NK-92 (cell line): Measurements from ENCODE around the gene TRNT1.
A peak's percentile ranks its signal among the peaks of the same experiment; 100 is the strongest.

Experiments used
- DNase-seq: peaks from one replicate; lab custom pipeline; 2025; ENCODE audit not compliant: unreplicated experiment; lab: John Stamatoyannopoulos, UW

The TRNT1 gene

DNA sequence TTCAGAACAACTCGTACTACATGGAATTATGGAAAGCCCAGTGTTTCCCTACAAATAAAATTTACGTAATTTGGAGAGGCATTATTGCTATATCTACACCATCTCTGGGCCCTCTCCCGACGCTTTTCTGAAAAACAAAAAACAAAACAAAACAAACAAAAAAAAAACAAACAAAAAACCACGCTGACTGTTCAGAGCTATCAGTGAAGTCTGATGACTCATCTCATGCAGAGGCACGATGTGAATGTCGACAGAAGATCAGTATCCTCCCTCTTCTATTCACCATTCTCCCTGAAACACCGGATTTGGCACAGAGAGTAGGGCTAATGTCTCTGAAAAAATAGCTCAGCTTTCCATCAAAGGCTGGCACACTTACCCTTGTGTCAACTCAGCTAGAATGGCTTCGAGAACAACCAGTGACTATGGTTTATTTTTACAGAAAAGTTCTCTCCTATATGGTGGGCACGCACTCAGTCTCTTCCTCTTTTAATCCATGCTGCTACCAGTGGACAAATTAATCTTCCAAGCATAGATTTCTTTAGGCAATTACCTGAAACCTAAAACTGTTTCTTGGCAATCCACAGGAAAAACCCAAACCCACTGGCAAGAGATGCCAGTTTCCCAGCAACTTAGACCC is 51.2 kb downstream of the TRNT1 start:
- DNase-seq = no peak

DNA sequence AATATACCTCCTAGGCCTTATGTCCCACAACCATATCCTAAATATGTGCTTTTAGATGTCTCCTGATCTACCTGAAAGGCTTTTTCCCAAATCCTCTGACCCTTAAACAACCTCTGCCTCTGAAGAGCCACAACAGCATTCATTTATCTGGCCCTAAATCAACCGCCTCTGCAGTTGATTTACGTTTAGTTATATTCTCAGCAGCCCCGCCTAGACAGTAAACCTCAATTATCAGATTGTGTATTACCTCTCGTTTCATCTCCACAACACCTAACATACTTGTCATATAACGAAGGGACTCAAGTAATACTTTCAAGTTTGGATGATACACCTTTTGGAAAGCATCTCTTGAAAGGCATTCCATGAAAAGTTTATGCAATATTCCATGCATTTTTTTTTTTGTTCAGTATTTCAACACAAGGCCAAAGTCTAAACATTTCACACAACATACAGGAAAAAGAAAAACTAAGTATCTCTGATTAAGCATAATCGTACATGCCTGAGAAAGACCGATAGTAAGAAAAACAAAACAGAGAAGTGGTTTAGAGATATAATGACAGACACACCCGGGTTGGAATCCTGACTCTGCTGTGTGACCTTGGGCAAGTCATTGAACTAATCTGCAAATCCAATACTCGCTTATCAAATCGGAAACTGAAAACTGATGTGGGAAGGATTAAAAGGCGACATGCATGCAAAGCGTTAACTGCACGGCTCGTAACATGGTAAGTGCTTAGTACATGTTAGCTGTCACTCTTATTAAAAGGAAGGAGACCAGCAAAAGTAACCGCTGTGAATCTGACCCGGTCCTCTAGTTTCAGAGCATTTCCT is 52.0 kb downstream of the TRNT1 start:
- no peak for DNase-seq

DNA sequence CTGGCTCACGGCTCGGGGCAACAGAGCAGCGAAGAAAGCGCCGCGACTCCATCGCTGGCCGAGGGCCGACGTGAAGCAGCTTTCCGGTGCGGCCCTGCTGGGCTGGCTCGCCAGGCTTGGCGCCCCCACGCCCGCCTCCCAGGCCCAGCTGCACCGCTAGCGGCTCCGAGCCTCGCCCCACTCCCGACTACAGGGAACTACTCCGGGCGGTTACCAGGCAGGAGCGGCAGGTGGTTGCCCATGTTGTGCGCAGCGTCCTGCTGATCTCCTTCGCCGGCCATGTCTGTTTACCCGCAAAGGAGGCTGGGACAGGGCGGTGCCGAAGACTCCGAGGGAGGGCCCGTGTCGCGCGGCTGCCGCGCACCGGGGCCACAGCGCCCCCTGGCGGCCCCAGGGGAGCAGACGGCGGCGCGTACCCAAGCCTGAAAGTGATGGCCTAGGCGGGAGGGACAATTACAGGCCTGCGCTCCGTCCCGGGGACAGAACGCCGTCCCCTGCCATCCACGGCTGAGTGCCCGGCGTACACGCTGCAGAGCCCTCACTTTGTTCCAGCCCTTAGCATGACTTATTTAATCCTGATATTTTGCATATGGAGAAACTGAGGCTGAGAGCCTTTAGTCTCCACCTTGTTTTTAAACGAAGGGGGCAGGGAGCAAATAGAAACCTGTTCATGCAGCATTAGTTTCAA is 52.8 kb downstream of the TRNT1 start, which contains the start of gene CRBN:
Gene CRBN, minus strand, starts transcription at position 285 of the 688 bp plus-strand sequence. Its CDS starts 4 bp downstream, at position 281.
- DNase-seq = peak; percentile 6

DNA sequence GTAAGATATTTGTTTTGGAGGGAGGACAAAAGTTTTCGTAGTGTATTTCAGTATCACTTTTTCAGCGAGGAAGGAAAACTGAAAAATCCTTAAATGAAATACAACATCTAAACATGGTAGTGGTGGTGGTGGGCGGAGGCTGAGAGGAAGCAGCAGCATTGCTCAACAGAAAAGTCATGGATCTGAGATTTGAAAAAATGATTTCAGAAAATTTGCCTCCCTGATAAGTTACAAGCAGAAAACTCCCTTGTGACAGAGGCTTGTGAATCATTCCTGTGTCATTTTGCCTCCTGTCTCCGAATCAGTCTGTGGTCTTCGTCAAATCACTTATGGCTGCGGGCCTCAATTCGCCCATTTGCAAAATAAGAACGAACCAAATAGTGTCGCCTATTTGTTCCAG is 53.7 kb downstream of the TRNT1 start:
- DNase-seq = no peak

DNA sequence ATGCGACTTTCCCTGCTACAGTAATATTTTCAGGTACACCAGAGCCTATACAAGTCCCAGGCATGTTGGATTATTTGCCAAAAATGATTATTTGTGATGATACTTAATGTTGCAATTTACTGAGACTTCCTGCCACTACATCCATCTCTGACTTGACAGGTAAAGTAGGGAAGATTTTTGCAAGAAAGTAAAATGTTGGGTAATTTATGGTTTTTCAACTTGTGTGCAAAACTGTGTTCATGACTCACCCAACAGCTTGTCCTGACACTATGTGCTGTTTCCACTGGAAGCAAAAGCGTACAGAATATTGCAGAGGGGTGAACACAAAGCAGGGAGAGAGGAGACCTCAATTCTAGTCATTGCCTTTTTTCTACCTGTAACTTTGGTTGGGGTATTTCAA is 58.1 kb downstream of the TRNT1 start:
- no peak for DNase-seq

DNA sequence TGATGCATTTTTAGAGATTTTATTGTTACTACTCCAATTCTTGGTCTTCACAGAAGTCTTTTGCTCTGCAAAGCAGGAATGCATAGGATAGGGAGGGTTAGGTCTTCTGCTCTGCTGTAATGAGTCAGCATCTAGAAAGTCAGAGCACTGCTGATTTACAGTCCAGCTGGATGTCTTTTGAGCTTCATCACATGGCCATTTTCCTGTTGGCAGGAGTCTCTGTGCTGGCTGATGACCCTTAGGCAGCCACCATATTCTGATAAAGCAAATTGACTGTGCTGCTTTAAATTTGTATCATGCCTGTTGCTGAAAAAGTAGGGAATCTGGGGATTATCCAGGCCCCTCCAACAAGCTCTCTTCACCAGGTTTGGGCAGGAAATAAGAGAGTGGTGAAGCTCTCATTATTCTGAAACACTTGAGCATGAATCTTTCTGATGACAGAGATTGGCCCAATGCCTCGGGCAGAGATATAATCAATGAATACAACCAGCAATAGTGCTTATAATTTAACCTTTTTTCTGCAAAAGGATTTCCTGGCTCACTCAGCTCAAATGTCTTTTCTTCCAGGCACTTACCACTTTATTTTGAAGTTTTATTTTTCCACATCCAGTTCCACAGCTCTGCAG is 62.5 kb downstream of the TRNT1 start:
- no peak for DNase-seq

DNA sequence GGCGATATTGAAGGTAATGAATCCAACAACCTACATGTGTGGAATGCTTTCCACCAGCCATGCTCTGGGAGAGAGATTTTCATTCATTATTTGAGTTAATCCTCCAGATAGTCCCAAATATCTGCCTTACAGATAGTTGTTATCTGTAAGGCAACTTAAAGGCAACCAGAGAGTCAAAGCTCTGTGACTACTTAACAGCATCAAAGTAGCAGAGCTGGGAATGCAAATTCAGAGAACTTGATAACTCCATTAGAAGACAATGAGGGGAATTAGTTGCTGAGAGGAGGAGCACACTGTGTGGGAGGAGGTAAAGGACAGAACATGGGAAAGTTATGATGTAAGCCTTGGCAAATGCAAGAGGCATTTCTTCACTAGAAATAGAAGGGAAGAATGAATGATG is 63.2 kb downstream of the TRNT1 start:
- DNase-seq = no peak

DNA sequence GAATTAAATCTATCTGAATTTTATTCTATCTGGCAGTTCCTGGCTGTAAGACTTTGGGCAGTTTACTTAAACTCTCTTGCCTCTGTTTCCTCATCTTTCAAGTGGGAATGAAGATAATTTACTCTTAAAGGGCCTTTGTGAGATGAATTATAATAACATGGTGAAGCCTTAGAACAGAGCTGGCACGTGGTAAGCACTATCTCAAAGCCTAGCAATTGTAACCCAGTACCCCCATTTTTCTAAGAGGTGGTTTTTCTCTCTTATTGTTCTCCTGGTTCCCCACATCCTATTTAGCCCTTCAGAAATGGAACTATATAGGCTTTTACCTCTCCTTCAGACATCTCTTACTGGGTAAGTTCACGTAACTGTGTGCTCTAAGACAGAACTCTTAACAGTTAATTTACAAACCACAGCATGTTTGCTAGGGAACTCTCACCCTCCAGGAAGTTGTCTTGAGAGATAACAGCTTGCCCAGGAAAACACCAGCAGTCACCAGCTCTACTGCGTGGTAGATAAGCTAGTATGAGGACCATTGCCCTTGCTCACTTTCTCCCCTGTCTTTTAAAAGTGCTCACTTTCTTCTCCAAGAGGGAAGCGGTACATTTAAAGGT is 65.0 kb downstream of the TRNT1 start:
- no peak for DNase-seq

DNA sequence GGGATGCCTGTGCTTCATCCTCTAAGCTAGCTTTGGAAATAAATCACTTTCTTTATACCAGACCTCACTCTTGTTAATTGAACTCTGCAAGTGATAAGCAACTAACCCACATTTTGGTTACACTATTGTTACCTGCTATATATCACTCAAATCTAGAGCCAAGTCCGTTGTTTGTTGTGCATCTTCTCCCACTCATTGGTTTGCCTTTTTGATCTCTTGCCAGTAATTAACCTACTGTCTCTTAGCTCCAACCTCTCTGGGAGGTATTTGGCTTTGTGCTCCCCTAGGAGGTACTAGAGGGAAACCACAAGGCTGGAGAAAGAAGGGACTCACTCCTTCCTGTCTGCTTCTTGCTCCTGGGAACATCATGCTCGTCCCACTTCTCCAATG is 65.5 kb downstream of the TRNT1 start:
- DNase-seq = no peak

DNA sequence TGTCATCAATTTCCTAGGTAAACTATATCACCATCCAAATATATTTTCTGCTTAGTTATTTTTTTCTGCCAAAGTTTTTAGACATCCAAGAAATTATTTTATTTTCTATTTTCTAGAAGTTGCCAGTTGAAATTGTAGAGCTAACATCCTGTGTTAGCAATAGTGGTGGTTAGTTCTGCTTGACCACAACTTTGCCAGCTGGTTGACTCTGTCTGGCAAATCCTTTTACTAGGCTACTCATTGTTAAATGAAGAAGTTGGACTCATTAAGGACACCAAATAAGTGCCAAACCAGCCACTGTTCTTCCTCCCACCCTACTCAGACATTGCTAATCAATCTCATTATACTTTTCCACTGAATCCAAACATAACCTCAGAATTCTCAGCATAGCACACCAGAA is 68.1 kb downstream of the TRNT1 start:
- DNase-seq = no peak

DNA sequence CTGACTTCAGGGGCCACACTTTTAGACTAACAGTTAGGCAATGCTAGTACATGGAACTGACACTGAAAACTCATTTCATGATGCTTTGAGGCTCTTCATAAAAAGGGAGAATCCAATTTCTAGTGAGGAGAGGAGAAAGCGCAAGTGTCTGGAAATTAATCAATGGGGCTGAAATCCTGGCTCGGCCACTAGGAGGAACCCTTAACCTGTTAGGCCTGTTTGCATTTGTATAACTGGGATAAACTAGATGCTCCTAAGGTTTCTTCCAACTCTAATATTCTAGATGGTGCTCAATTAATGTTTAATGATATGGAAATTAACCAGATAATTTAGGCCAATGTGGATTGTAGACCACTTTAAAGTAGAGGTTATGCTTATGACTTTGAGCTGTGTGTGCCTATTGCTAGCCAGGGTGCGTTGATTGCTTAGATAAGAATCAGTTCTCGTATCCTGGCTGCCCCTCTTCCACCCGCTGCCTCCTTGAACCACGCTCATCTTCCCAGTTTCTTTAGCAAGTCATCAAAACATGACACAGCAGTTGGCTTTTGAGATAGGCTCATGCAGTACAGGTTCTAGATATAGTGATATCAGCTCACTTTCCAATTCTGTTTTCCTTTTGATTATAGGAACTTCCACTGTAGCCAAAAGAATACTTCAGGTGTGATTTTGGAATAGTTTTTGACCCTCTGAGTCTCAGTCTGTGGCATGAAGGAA is 69.6 kb downstream of the TRNT1 start:
- no peak for DNase-seq
